Aorta (tissue), 5 donors: ENCODE measurements around the gene ZFYVE9. TPM values are rescaled to one million over a fixed set of nuclear protein-coding genes. Genes with fewer than 3 reads are reported as not detected.

Experiments used
- ATAC-seq: fragments of 200-7000 bp; cut with Tn5 transposase; one replicate; pipeline ENCODE4 v1.9.1; 2022; ENCODE audit warnings: moderate library complexity; ENCODE audit not compliant: low FRiP score
- DNase-seq, 2 donors: peaks; one replicate each; pipeline ENCODE4 v3.0.0-alpha.2; 2020
- H3K27ac ChIP-seq, 2 donors: one replicate each; pipeline ENCODE4 v1.5.1; 2013; ENCODE audit warnings: low read length in 2 of 2, mild to moderate bottlenecking in 2 of 2, moderate library complexity in 2 of 2, control low read depth in 1 of 2, inconsistent platforms in 1 of 2, low read depth in 1 of 2
- H3K27me3 ChIP-seq, 2 donors: one replicate each; pipeline ENCODE4 v1.6.1; 2013; ENCODE audit warnings: control low read depth in 1 of 2, low read length in 1 of 2, mild to moderate bottlenecking in 1 of 2, moderate library complexity in 1 of 2; ENCODE audit not compliant: insufficient read depth in 2 of 2, control insufficient read depth in 1 of 2
- H3K36me3 ChIP-seq, 2 donors: one replicate each; pipeline ENCODE4 v1.6.1; 2013; ENCODE audit warnings: control low read depth in 1 of 2, low read length in 1 of 2, mild to moderate bottlenecking in 1 of 2; ENCODE audit not compliant: insufficient read depth in 2 of 2, control insufficient read depth in 1 of 2
- H3K4me1 ChIP-seq, 2 donors: one replicate each; pipeline ENCODE4 v1.6.1; 2013; ENCODE audit warnings: low read length in 2 of 2, control low read depth in 1 of 2, mild to moderate bottlenecking in 1 of 2, moderate library complexity in 1 of 2; ENCODE audit not compliant: insufficient read depth in 2 of 2, control insufficient read depth in 1 of 2
- H3K4me3 ChIP-seq, 2 donors: one replicate each; pipeline ENCODE4 v1.5.1; 2013; ENCODE audit warnings: low read length in 2 of 2, control low read depth in 1 of 2, mild to moderate bottlenecking in 1 of 2
- H3K9me3 ChIP-seq: one replicate; pipeline ENCODE4 v1.6.1; 2013; ENCODE audit warnings: mild to moderate bottlenecking, low read length; ENCODE audit not compliant: control insufficient read depth
- WGBS, 2 donors: extraction: QIAGEN DNeasy Blood & Tissue Kit; methylation state at CpG; one replicate each; pipeline ENCODE4 v1.1.7; 2013; 5-methylcytosine and 5-hydroxymethylcytosine counted together
- intact Hi-C, 2 donors: fragments of 100-400 bp; cut with DNase I; formaldehyde crosslinking; loops; one replicate each; pipeline versions ENCODE4 v1.14.2 to v1.15.0; 2022
- polyA plus RNA-seq, 2 donors: library from polyadenylated mRNA; stranded (reverse); fragments of 200-250 nt; gene quantifications; one replicate each; pipeline ENCODE4 v1.2.3, GENCODE V29; 2013
- total RNA-seq, 2 donors: library from RNA; stranded (reverse); fragmentation: NEBNext Ultra II Directional; extraction: Animal tissue kit (Norgen Biotek cat#: 25700); gene quantifications; one replicate each; pipeline ENCODE4 v1.2.1, GENCODE V29; 2021
- donor health status: healthy with polysubstance abuse.
- donor health status: Bipolar disorder and iron deficiency.
- donor health status: DM: no; HTN: no; CAD: no.
- donor health status: DM: no; HTN: no; CAD: no.
- donor health status: DM: yes; HTN: yes; CAD: no.

The ZFYVE9 gene
- total and polyA plus RNA-seq, 4 donors: 6.6 to 28.8 (median 13.9) TPM

DNA sequence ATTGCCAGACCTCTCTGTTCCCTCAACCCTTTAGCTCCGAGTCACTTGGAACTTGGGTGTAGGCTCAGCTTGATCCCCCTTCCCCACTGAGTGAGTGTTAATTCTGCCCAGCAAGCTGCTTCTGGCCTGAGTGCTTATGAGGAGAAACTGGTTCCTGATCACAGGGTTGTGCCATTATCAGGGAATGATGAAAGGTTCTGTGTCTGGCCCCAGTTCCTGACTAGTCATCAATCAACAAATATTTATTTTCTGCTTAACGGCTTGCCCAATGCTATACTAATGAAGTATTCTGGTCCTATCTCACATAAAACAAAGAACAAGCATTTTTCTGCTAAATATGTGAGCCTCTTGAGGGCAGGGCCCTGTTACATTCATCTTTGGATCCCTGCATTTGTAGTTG is 203.4 kb downstream of the ZFYVE9 start:
- ATAC-seq: no peak
- 79 to 81% methylated on average over 2 of the region's 2 CpGs for WGBS, 2 donors

DNA sequence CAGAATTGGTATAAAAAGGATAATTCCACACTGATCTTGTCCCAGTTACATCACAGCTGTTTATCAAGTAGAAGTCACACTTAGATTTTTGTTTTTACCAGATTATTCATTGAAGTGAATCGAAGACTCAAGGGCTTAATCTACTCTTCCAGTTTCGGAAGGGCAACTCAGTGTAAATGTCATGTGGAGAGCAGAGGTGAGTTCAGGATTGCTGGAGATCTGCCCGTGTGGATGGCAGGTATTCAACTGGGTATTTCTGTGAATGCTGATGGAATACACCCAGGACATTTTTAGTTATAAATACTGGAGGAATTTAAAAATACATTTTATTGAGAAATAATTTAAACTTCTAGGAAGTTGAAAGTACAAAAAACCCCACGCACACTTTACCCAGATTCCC is 204.8 kb downstream of the ZFYVE9 start:
- Histone ChIP-seq H3K9me3 (no peaks in the 10 kb centered on the region), H3K4me1 (no peaks in the 10 kb centered on the region), H3K36me3 (peaks cover 0 to 14% of the 10 kb centered on the region in 2 donors), H3K27ac (no peak overlapping the region), H3K4me3 (no peak overlapping the region), H3K27me3 (no peaks in the 10 kb centered on the region)
- ATAC-seq: no peak
- no peak for DNase-seq
- 81 to 83% methylated on average over 4 of the region's 4 CpGs for WGBS, 2 donors
- intact Hi-C loops: no loop called here

More for the DNA sequence above, 203.4 kb downstream of the ZFYVE9 start:
- H3K9me3 ChIP-seq: no peaks in the 10 kb centered on the region
- no peaks in the 10 kb centered on the region for H3K27me3 ChIP-seq
- no peak overlapping the region for H3K4me3 ChIP-seq
- H3K4me1 ChIP-seq: no peaks in the 10 kb centered on the region
- intact Hi-C loops: no loop called here
- H3K27ac ChIP-seq: no peak overlapping the region
- DNase-seq: no peak
- H3K36me3 ChIP-seq: peaks cover 0 to 12% of the 10 kb centered on the region in 2 donors

DNA sequence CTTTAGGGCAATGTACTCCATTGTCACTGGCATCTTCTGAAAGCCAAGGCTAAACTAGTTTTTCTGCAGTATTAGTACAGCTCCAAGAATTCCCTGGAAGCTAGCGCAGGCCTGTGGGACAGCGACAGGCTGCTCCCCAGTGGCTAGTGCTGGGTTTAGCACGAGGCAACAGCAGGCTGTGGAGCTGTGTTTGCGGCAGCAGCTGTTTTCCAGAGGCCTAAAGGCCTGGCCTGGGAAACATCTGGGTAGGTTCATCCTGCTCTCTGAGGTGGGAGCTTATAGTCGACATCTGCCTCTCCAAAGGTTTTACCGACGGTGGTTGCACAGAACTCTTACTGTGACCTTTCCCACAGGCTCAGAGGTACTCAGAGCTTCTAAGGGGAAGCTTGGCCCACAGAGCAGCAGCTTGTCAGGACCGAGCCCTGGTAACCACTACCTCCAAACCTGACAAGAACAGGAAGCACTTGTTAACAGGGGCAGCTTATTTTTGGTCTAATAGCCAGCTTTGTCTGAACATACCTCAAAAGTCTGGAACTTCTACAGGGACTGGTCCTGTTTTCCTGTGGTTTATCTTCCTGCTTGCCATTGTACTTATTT is 206.9 kb downstream of the ZFYVE9 start:
- H3K4me1 ChIP-seq: no peaks in the 10 kb centered on the region
- WGBS, 2 donors: 34 to 39% methylated on average over 8 of the region's 8 CpGs
- H3K27me3 ChIP-seq: no peaks in the 10 kb centered on the region
- H3K9me3 ChIP-seq: no peaks in the 10 kb centered on the region
- H3K27ac ChIP-seq: peak overlapping the region in 1 of 2 donors; percentile 33
- DNase-seq (no peak), ATAC-seq (no peak)
- no peak overlapping the region for H3K4me3 ChIP-seq
- peaks cover 3 to 15% of the 10 kb centered on the region in 2 donors for H3K36me3 ChIP-seq
- intact Hi-C loops: no loop called here

DNA sequence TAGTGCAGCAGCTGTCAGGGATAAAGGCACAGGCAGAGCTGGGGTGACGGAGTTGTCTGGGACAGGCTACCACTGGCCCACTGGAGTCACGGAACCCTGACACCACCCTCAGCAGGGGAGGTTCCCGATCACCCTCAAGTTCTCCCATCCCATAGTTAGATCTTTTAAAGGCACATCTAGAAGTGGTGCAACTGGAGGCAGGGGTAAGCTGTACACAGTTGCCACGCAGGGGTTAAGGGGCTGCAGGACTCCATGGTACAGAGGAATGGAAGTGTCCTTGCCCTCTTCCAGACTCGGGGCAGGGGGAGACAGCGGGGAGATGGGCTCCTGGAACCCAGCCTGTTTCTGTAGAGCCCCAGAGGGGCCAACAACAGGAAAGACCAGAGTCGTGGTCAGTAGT is 210.8 kb downstream of the ZFYVE9 start:
- Histone ChIP-seq H3K4me3 (no peak overlapping the region), H3K27ac (no peak overlapping the region), H3K9me3 (no peaks in the 10 kb centered on the region), H3K27me3 (no peaks in the 10 kb centered on the region), H3K4me1 (no peaks in the 10 kb centered on the region), H3K36me3 (peaks cover 3 to 14% of the 10 kb centered on the region in 2 donors)
- ATAC-seq (no peak), DNase-seq (no peak)
- intact Hi-C loops: no loop called here
- WGBS, 2 donors: 79 to 84% methylated on average over 7 of the region's 7 CpGs

DNA sequence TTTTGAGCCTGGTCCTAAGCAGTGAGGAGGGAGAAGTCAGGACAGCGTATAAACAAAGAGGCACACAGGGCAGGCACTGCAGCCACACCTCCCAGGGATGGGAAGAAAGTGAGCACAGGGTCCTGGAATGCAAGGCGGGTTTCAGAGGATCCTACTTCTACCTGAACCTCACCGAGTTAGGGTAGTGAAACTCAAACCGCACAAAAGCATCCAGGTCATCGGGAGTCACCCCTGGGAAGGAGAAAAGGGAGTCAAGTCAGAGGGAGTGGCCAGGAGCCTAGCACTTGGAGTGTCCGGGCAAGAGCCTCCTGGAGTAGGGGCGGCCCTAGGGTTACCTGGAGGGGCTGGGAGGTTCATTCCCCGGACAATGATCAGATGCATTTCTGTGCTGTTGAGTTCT is 213.5 kb downstream of the ZFYVE9 start:
- intact Hi-C loops: no loop called here
- H3K27me3 ChIP-seq: no peaks in the 10 kb centered on the region
- no peaks in the 10 kb centered on the region for H3K4me1 ChIP-seq
- no peak for ATAC-seq
- no peaks in the 10 kb centered on the region for H3K9me3 ChIP-seq
- DNase-seq: no peak
- H3K27ac ChIP-seq: no peak overlapping the region
- H3K36me3 ChIP-seq: peaks cover 10 to 29% of the 10 kb centered on the region in 2 donors
- WGBS, 2 donors: 90 to 92% methylated on average over 8 of the region's 8 CpGs
- H3K4me3 ChIP-seq: no peak overlapping the region

DNA sequence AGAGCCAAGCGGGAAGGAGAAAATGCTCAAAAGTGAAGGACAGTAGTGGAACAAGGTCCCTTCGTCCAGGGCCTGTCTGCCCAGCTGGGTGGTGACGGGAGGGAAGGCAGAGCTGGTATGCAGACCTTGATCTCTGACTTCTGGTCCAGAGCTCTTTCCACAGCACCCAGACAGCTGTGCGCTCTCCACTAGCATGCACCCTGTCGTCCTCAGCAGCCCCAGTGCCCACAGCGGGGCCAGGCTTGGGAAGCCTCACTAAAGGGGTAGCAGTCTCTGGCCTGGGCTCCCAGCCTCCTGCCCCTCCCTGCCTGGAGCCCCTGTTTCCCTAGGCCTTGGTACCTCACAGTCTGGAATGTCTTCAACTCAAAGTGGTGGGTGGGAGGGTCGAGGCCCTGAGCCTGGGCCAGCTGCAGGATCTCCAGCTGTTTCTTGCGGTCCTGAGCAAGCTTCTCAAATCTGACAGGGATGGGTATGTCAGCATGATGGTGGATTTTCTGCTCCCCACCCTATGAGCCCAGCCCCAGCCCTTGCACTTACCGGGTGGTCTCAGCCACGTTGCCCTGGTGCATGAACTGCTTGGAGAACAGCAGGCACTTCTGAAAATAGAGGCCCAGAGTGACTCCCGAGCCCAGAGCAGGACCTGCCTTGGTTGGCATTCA is 214.1 kb downstream of the ZFYVE9 start:
- Histone ChIP-seq H3K4me3 (no peak overlapping the region), H3K27ac (no peak overlapping the region), H3K36me3 (peaks cover 10 to 31% of the 10 kb centered on the region in 2 donors), H3K27me3 (no peaks in the 10 kb centered on the region), H3K9me3 (no peaks in the 10 kb centered on the region), H3K4me1 (no peaks in the 10 kb centered on the region)
- 85 to 88% methylated on average over 11 of the region's 11 CpGs for WGBS, 2 donors
- ATAC-seq: no peak
- DNase-seq: no peak
- intact Hi-C loops: no loop called here

DNA sequence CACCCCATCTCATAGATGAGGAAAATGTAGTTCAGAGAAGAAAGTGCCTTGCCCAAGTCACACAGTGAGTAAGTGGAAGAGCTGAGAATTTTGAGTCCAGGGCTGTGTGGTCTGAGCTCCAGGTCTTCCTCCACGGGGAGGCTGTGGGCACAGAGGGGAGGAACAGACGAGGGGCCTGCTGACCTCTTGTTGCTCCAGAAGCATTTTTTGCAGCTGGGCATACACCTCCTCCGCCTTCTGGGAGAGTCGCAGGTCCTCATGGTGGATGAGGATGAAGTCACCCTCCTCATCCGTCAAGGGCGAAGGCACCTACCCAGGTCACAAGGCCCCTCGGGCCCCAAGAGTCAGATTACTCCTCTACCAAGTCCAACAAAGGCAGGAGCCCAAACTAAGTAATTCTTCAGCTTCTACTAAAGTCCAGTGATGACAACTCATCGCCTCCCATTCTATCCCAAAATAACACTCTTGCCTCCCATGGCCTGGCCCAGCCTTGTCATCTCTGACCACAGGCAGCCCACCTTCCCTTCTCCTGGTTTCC is 215.0 kb downstream of the ZFYVE9 start:
- H3K4me3 ChIP-seq: no peak overlapping the region
- intact Hi-C loops: no loop called here
- H3K36me3 ChIP-seq: peaks cover 10 to 34% of the 10 kb centered on the region in 2 donors
- H3K27ac ChIP-seq: no peak overlapping the region
- H3K4me1 ChIP-seq: no peaks in the 10 kb centered on the region
- 85 to 88% methylated on average over 8 of the region's 8 CpGs for WGBS, 2 donors
- no peaks in the 10 kb centered on the region for H3K9me3 ChIP-seq
- DNase-seq (no peak), ATAC-seq (no peak)
- no peaks in the 10 kb centered on the region for H3K27me3 ChIP-seq

DNA sequence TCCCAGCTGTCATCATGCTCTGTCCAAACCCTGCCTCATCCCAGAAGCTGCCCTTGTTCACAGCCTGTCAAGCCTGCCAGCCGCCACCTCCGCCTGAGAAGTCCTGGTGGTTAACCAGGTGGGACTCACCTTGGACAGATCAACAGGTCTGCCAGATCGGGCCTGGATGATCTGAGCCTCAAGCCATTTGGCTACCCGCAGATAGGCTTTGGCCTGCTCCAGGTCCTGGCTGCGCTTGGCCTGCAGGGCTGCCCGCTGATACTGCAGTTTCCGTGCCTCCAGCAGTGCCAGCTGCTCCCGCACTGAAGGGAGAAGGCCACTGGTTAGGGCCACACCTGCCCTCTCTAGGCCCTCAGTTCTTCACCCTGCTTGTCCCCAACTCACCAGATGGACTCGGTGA is 215.5 kb downstream of the ZFYVE9 start:
- H3K36me3 ChIP-seq: peaks cover 10 to 34% of the 10 kb centered on the region in 2 donors
- no peak for ATAC-seq
- 93 to 94% methylated on average over 8 to 9 of the region's 9 CpGs for WGBS, 2 donors
- intact Hi-C loops: no loop called here
- no peak for DNase-seq
- no peak overlapping the region for H3K4me3 ChIP-seq
- no peaks in the 10 kb centered on the region for H3K9me3 ChIP-seq
- no peaks in the 10 kb centered on the region for H3K4me1 ChIP-seq
- no peak overlapping the region for H3K27ac ChIP-seq
- H3K27me3 ChIP-seq: no peaks in the 10 kb centered on the region
